Muscle layer of colon (tissue), 2 donors: ENCODE measurements around the gene IL17A.

Experiments
- H3K27ac ChIP-seq: one replicate; pipeline ENCODE4 v1.7.0; 2013; ENCODE audit warnings: low read depth, mild to moderate bottlenecking, low read length, moderate library complexity
- H3K27me3 ChIP-seq, 2 donors: one replicate each; pipeline ENCODE4 v1.7.0; 2013; ENCODE audit warnings: low read length in 2 of 2, mild to moderate bottlenecking in 2 of 2; ENCODE audit not compliant: insufficient read depth in 2 of 2, control insufficient read depth in 1 of 2
- H3K36me3 ChIP-seq: one replicate; pipeline ENCODE4 v1.7.0; 2013; ENCODE audit warnings: mild to moderate bottlenecking, low read length; ENCODE audit not compliant: insufficient read depth
- H3K4me1 ChIP-seq: one replicate; pipeline ENCODE4 v1.7.0; 2013; ENCODE audit warnings: mild to moderate bottlenecking, low read length; ENCODE audit not compliant: insufficient read depth
- H3K4me3 ChIP-seq, 2 donors: one replicate each; pipeline ENCODE4 v1.7.0; 2013; ENCODE audit warnings: low read length in 2 of 2, low read depth in 1 of 2, mild to moderate bottlenecking in 1 of 2, moderate library complexity in 1 of 2
- H3K9ac ChIP-seq: one replicate; pipeline ENCODE4 v1.7.0; 2013; ENCODE audit warnings: low read length
- H3K9me3 ChIP-seq: one replicate; pipeline ENCODE4 v1.7.0; 2013; ENCODE audit warnings: mild to moderate bottlenecking, low read length
- donor health status: abdominal sarcoma.
- donor health status: Adenocarcinoma of cecum.

IL17A gene

DNA sequence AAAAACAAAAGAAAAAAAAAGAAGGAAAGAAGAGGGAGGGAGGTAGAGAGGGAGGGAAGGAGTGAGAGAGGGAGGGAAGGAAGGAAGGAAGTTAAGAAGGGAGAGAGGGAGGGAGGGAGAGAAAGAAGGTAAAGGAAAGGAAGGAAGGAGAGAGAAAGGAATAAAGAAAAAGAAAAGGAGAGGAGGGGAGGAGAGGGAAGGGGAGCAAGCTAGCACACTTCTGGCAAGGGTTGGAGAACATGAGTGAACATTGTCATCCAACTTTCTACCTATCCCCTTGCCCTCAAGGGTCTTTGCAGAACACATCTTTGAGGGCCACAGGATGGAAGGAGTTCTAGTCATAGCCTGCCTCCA is 34.1 kb upstream of the IL17A start:
- Histone ChIP-seq H3K36me3 (no peaks in the 10 kb centered on the region), H3K9ac (no peak overlapping the region), H3K4me1 (no peaks in the 10 kb centered on the region), H3K27me3 (no peaks in the 10 kb centered on the region), H3K9me3 (no peaks in the 10 kb centered on the region), H3K27ac (no peak overlapping the region), H3K4me3 (no peak overlapping the region)

DNA sequence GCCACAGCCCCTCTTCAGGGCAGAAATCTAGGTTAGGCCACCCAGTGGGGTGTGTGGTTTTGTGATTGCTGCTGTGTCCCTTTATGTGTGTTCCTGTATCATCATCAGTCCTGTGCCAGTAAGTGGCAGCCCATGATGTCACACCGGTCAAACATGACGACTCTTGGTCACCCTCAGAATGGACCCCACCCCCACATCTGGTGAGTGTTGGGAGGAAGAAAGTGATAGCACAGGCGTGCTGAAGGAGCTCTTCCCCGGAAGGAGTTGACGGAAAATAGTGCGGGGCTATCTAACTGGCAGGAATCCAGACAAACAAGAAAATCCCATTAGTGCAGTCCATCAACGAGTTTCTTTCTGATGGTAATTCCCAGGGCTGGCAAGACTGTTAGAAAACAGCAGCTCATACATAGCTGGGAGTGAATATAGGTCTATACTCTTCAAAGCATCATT is 33.4 kb upstream of the IL17A start:
- Histone ChIP-seq H3K27me3 (no peaks in the 10 kb centered on the region), H3K4me3 (no peak overlapping the region), H3K36me3 (no peaks in the 10 kb centered on the region), H3K27ac (no peak overlapping the region), H3K9ac (no peak overlapping the region), H3K9me3 (no peaks in the 10 kb centered on the region), H3K4me1 (no peaks in the 10 kb centered on the region)

DNA sequence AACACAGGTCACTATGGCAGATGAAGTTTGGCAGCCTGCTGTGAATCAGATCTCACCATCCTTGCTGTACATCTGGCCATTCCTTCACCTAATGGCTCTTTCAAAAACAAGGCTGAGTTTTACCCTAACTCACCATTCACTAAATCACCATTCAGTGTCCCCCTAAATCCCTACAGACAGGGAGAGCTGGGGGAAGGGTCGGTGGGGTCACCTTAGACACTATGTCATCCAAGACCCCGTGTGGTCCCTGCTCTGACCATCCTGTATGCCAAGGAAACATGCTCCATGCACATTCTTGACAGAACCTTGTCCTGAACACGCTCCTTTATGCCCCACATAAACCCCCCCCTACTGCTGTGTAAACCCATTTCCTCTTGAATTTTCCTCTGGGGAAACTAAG is 31.8 kb upstream of the IL17A start:
- Histone ChIP-seq H3K4me3 (no peak overlapping the region), H3K4me1 (no peaks in the 10 kb centered on the region), H3K27me3 (no peaks in the 10 kb centered on the region), H3K36me3 (no peaks in the 10 kb centered on the region), H3K27ac (no peak overlapping the region), H3K9me3 (no peaks in the 10 kb centered on the region), H3K9ac (no peak overlapping the region)

DNA sequence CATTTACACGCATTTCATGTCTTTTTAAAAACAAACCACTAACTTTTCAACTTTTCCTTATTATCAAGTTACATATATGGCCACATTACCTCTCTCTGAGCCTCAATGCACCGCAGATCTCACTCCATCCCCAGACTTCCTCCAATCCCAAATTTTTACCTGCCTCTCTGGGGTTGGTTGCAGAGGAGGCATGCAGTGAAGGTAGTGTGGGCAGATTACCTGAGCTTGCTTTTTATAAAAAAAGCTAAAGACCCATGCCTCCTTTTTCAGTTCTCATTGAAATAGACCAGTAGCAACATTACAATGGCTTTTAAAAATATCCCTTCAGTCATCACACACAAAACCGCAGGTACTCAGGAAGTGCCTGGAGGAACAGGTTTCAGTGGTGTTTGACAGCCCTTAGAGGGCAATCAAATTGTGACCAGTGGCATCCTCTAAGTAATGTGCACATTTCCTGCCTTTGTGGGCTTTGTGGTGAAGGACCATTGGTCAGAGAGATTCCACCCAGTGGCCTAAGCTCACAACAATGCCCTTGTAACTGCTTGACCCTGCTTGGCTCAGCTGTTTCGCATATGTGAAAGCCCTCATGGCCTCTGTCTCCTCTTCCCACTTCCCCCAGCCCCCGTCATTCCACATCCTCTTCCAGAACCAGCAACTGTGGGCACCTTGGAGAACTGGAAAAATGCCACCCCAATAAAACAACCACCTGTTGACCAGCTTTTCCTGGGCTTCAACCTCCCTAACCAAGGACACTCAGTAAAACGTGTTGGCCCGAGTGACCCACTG is 30.2 kb upstream of the IL17A start:
- Histone ChIP-seq H3K9ac (no peak overlapping the region), H3K27me3 (no peaks in the 10 kb centered on the region), H3K4me3 (no peak overlapping the region), H3K36me3 (no peaks in the 10 kb centered on the region), H3K27ac (no peak overlapping the region), H3K4me1 (no peaks in the 10 kb centered on the region), H3K9me3 (no peaks in the 10 kb centered on the region)

DNA sequence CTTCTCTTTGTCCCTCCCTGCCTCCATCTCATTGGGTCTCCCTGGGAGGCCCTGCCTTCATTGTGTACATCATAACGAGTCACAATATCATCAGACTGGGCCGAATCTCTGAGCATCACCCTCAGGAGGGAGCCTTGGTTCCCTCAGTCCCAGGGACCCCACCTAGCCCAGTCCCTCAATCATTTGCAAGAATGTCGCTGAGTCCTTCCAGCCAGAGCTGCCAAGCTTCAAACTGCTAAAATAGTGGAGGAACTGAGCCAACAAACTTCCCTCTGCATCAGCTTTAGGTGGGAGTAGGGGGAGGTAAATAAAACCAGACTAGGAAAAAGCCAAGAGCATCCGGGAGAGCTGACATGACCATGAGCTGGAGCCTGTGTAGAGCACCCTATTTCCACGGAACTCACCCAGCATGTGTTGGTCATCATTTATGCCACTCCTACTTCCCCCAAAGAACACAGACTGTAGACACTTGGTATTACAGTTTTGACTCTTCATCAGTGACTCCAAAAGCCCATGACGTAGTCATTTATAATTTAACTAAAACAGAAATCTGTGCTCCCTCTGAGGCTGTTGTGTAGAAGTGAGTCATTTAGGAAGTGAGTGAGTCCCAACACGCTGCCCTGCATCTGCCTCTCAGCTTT is 28.8 kb upstream of the IL17A start:
- Histone ChIP-seq H3K27ac (no peak overlapping the region), H3K27me3 (no peaks in the 10 kb centered on the region), H3K4me3 (no peak overlapping the region), H3K9ac (no peak overlapping the region), H3K36me3 (no peaks in the 10 kb centered on the region), H3K9me3 (no peaks in the 10 kb centered on the region), H3K4me1 (no peaks in the 10 kb centered on the region)

DNA sequence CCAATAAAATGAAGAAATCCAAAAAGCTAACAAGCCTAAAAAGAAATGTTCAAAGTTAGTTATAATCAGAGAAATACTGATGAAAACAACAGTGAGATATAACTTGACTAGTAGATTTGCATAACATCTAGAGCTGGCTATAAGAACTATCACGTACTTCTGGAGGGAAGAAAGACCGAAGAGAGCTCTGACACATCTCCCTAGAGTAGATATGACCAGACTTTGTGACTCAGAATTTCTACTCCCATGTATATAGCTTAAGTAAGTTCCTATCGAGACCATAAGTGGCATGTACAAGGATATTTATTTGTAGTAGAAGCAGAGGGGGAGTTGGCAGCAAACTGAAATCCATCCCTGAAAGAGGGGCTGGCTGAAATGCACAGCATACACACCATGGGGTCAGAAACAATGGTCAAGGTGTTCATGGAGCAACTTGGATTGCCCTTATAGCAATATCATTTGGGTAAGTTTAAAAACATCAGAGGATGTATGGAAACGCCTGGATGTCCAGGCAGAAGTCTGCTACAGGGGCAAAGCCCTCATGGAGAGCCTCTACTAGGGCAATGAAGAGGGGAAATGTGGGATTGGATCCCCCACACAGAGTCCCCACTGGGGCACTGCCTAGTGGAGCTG is 25.6 kb upstream of the IL17A start:
- Histone ChIP-seq H3K4me3 (no peak overlapping the region), H3K4me1 (no peaks in the 10 kb centered on the region), H3K9me3 (no peaks in the 10 kb centered on the region), H3K36me3 (no peaks in the 10 kb centered on the region), H3K9ac (no peak overlapping the region), H3K27ac (no peak overlapping the region), H3K27me3 (no peaks in the 10 kb centered on the region)

DNA sequence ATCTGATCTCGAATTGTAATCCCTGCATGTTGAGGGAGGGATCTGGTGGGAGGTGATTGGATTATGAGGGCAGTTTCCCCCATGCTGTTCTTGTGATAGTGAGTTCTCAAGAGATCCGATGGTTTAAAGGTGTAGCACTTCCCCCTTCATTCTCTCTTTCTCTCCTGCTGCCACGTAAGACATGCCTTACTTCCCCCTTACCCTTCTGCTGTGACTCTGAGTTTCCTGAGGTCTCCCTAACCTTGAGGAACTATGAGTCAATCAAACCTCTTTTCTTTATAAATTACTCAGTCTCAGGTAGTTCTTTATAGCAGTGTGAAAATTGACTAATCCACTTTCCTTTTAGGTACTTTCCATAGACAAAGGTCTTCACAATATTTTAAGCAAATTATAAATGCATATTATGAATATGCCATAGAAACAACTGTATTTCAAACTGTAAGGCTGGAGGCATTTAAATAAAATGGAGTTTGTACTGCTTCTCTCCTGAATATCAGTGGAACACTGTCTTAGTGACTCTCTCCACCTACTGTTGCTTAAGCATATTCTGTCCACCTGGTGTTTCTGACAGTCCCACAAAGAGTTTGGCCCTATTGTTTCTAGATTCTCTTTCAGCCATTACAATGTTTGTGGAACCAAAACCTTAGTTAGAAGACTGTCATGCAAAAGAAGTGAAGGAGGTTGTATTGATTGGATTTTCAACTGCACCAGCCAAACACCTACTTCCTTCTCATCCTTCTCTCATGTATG is 24.3 kb upstream of the IL17A start:
- Histone ChIP-seq H3K9me3 (no peaks in the 10 kb centered on the region), H3K9ac (no peak overlapping the region), H3K36me3 (no peaks in the 10 kb centered on the region), H3K27me3 (no peaks in the 10 kb centered on the region), H3K4me3 (no peak overlapping the region), H3K4me1 (no peaks in the 10 kb centered on the region), H3K27ac (no peak overlapping the region)

DNA sequence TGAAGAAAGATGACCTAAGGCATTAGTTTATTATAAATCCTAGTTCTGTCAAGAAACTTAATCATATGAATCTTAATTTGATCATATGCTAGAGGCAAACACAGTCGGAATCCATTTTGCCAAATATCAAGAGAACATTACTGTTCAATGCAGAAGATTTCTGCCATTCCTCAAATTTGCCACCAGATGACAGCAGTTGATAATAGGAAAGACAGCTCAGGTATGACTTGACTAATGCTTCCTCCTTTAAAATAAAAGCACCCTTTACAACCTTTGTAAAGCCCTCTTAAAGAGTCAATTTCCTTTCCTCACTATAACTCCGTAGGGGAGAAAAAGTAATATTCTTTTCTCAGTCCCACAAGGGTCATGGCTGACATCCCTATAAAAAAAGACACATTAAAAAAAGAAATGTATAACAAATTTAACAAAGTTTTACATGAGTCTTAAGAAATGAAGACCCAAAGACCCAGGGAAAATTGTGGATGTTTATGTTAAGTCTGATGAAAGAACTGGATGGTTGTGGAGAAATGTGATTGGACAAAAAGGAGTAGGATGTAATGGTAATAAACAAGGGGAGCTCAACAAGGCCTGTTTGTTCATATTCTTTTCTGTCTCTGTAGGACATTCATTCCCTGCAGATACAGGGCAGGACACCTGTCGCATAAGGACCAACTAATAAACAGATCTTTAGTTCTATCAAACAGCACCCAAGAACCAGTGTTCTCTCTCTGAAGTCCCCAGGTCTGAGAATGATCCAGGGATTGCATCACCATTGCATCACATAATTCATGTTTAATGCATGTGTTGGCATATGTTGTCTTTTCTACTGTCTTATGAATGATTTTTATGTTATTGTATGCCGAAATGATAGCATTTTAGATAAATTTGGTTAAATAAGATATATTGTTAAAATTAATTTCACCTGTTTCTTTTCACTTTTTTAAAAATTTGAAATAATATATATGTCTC is 23.0 kb upstream of the IL17A start:
- no peaks in the 10 kb centered on the region for H3K4me1 ChIP-seq
- H3K4me3 ChIP-seq = no peak overlapping the region
- H3K27ac ChIP-seq = no peak overlapping the region

DNA sequence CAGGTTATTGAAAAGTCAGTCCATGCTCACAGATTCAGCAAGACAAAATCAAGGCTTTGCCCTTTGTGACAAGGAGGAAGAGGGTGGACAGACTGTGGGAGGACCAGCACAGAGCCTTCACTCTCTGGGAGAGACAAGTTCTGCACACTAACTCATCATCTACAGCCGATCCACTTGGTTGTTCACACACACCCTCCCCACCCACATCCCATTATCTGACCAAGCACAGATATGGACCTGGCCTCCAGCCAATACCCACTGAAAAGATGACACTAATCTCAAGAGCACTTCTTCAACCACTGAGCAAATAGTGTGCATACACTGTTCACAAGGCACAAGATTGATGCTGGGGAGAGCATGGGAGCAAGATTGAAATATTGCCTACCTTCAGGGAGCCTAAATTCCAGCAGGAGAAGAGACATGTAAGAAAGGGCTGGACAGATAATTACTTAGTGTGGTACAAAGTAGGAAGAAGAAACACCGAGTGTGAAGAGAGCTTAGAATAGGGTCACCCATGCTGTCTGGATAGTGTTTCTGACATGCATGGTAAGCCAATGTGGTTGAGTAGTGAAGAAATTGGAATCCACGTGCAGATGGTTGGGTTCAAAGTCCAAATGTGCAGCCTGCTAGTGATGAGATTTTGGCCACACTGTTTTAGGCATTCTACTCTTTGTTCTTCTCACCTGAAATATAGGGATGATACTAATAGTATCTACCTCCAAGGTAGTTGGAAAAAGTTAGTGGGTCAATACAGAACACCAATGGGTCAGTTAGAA is 21.7 kb upstream of the IL17A start:
- no peaks in the 10 kb centered on the region for H3K4me1 ChIP-seq
- H3K27ac ChIP-seq = no peak overlapping the region
- H3K36me3 ChIP-seq = no peaks in the 10 kb centered on the region
- no peak overlapping the region for H3K4me3 ChIP-seq
- no peaks in the 10 kb centered on the region for H3K9me3 ChIP-seq
- no peak overlapping the region for H3K9ac ChIP-seq
- H3K27me3 ChIP-seq = no peaks in the 10 kb centered on the region

More for the DNA sequence above, 23.0 kb upstream of the IL17A start:
- Histone ChIP-seq H3K9me3 (no peaks in the 10 kb centered on the region), H3K36me3 (no peaks in the 10 kb centered on the region), H3K9ac (no peak overlapping the region), H3K27me3 (no peaks in the 10 kb centered on the region)

DNA sequence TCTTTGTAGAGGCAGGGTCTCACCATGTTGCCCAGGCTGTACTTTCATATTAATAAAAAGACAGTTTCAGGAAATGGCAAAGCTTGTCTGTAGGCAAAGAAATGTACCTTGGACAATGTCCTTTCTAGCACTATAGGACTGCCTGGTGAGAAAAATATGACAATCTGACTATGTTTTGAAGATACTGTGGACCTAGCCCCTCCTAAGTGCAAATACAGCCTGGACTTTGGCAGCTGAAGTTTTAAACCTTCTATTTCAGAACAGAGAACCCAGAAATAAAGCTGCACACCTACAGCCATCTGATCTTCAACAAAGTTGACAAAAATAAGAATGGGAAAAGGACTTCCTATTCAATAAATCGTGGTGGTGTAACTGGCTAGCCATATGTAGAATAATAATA is 18.9 kb upstream of the IL17A start:
- Histone ChIP-seq H3K27ac (no peak overlapping the region), H3K27me3 (no peaks in the 10 kb centered on the region), H3K9me3 (no peaks in the 10 kb centered on the region), H3K4me3 (no peak overlapping the region), H3K9ac (no peak overlapping the region), H3K36me3 (no peaks in the 10 kb centered on the region), H3K4me1 (no peaks in the 10 kb centered on the region)
